Trophoblast cell (in vitro differentiated cells and primary cell): ENCODE results near the gene NCAM2.
A peak's percentile ranks its signal among the peaks of the same experiment; 100 is the strongest.

Source experiments
- DNase-seq, 2 donors: peaks; one replicate each; pipeline ENCODE4 v3.0.0-alpha.2; 2016
- H2AFZ ChIP-seq: 2 replicates; pipeline ENCODE4 v1.6.1; 2013; ENCODE audit warnings: low read length, moderate library complexity, mild to moderate bottlenecking; ENCODE audit not compliant: insufficient read depth, poor library complexity
- H2AK5ac ChIP-seq: 2 replicates; pipeline ENCODE4 v1.6.1; 2013; ENCODE audit warnings: mild to moderate bottlenecking, low read length
- H2BK120ac ChIP-seq: 2 replicates; pipeline ENCODE4 v1.6.1; 2013; ENCODE audit warnings: low read length, mild to moderate bottlenecking, moderate library complexity; ENCODE audit not compliant: insufficient read depth, poor library complexity
- H2BK12ac ChIP-seq: 2 replicates; pipeline ENCODE4 v1.6.1; 2013; ENCODE audit warnings: mild to moderate bottlenecking, low read length, moderate library complexity
- H2BK5ac ChIP-seq: 2 replicates; pipeline ENCODE4 v1.6.1; 2013; ENCODE audit warnings: low read length, low read depth, moderate library complexity, mild to moderate bottlenecking; ENCODE audit not compliant: poor library complexity
- H3K14ac ChIP-seq: 2 replicates; pipeline ENCODE4 v1.6.1; 2013; ENCODE audit warnings: mild to moderate bottlenecking, low read length
- H3K18ac ChIP-seq: 2 replicates; pipeline ENCODE4 v1.6.1; 2013; ENCODE audit warnings: mild to moderate bottlenecking, low read length
- H3K23ac ChIP-seq: 2 replicates; pipeline ENCODE4 v1.6.1; 2013; ENCODE audit warnings: low read length
- H3K27ac ChIP-seq: 2 replicates; pipeline ENCODE4 v1.5.1; 2013; ENCODE audit warnings: low read depth, mild to moderate bottlenecking, inconsistent platforms, low read length, moderate library complexity
- H3K27me3 ChIP-seq: 2 replicates; pipeline ENCODE4 v1.6.1; 2013; ENCODE audit warnings: inconsistent platforms, mild to moderate bottlenecking, low read length, moderate library complexity; ENCODE audit not compliant: insufficient read depth
- H3K36me3 ChIP-seq, 2 experiments: 1 replicate in 1 of 2; 2 replicates in 1 of 2; pipeline ENCODE4 v1.6.1; 2013; ENCODE audit warnings: low read length in 2 of 2, mild to moderate bottlenecking in 2 of 2, moderate library complexity in 1 of 2; ENCODE audit not compliant: insufficient read depth in 2 of 2, control insufficient read depth in 1 of 2
- H3K4ac ChIP-seq: 2 replicates; pipeline ENCODE4 v1.6.1; 2013; ENCODE audit warnings: low read depth, mild to moderate bottlenecking, low read length, moderate library complexity
- H3K4me1 ChIP-seq, 2 experiments: 1 replicate in 1 of 2; 2 replicates in 1 of 2; pipeline ENCODE4 v1.6.1; 2013; ENCODE audit warnings: low read length in 2 of 2, mild to moderate bottlenecking in 2 of 2, moderate library complexity in 1 of 2; ENCODE audit not compliant: insufficient read depth in 2 of 2, control insufficient read depth in 1 of 2
- H3K4me2 ChIP-seq: 2 replicates; pipeline ENCODE4 v1.6.1; 2013; ENCODE audit warnings: inconsistent platforms, mild to moderate bottlenecking, low read length, moderate library complexity
- H3K4me3 ChIP-seq: 2 replicates; pipeline ENCODE4 v1.5.1; 2013; ENCODE audit warnings: mild to moderate bottlenecking, low read depth, low read length, inconsistent platforms
- H3K79me1 ChIP-seq: one replicate; pipeline ENCODE4 v1.6.1; 2013; ENCODE audit warnings: low read length
- H3K79me2 ChIP-seq: 2 replicates; pipeline ENCODE4 v1.6.1; 2013; ENCODE audit warnings: low read length, mild to moderate bottlenecking; ENCODE audit not compliant: control insufficient read depth, insufficient read depth, poor library complexity
- H3K9ac ChIP-seq: 2 replicates; pipeline ENCODE4 v1.6.1; 2013; ENCODE audit warnings: mild to moderate bottlenecking, low read length
- H3K9me3 ChIP-seq: 2 replicates; pipeline ENCODE4 v1.6.1; 2013; ENCODE audit warnings: low read depth, mild to moderate bottlenecking, control low read depth, inconsistent platforms, low read length; ENCODE audit not compliant: insufficient read depth
- H4K12ac ChIP-seq: 2 replicates; pipeline ENCODE4 v1.6.1; 2013; ENCODE audit warnings: low read depth, mild to moderate bottlenecking, low read length, moderate library complexity
- H4K8ac ChIP-seq: 2 replicates; pipeline ENCODE4 v1.6.1; 2013; ENCODE audit warnings: low read depth, mild to moderate bottlenecking, low read length, moderate library complexity
- H4K91ac ChIP-seq: one replicate; pipeline ENCODE4 v1.6.1; 2013; ENCODE audit warnings: low read depth, mild to moderate bottlenecking, low read length, moderate library complexity
- WGBS: extraction: QIAGEN DNeasy Blood & Tissue Kit; methylation state at CpG from one replicate; pipeline ENCODE4 v1.1.7; 2013; ENCODE audit warnings: missing lambda C conversion rate; ENCODE audit not compliant: insufficient read length, insufficient coverage; ENCODE audit errors: extremely low coverage; 5-methylcytosine and 5-hydroxymethylcytosine counted together

Gene NCAM2

GRCh38 chr21:21196848-21197247 lies 198.6 kb downstream of the NCAM2 start:
- no peaks in the 10 kb centered on the region for H3K9me3 ChIP-seq
- H2BK12ac ChIP-seq = no peak overlapping the region
- no peak overlapping the region for H2AFZ ChIP-seq
- H3K18ac ChIP-seq = no peak overlapping the region
- no peak for DNase-seq
- H3K14ac ChIP-seq = no peak overlapping the region
- H2BK120ac ChIP-seq = no peak overlapping the region
- no peak overlapping the region for H2BK5ac ChIP-seq
- H3K9ac ChIP-seq = no peak overlapping the region
- H3K23ac ChIP-seq = no peak overlapping the region
- H4K91ac ChIP-seq = no peak overlapping the region
- no peak overlapping the region for H2AK5ac ChIP-seq
- no peak overlapping the region for H3K27ac ChIP-seq
- no peaks in the 10 kb centered on the region for H3K79me2 ChIP-seq
- H3K4ac ChIP-seq = no peak overlapping the region
- whole genome bisulfite sequencing = no CpG with 5 or more reads among the region's 11 CpGs
- no peaks in the 10 kb centered on the region for H3K4me1 ChIP-seq
- H3K27me3 ChIP-seq = no peaks in the 10 kb centered on the region
- H3K79me1 ChIP-seq = no peaks in the 10 kb centered on the region
- H3K4me3 ChIP-seq = no peak overlapping the region
- H4K8ac ChIP-seq = no peak overlapping the region
- no peaks in the 10 kb centered on the region for H3K36me3 ChIP-seq
- H4K12ac ChIP-seq = no peak overlapping the region
- H3K4me2 ChIP-seq = no peak overlapping the region

- no peak overlapping the region for H3K18ac ChIP-seq
- no peak overlapping the region for H3K4me2 ChIP-seq
- no peak overlapping the region for H3K4ac ChIP-seq
- H4K12ac ChIP-seq = no peak overlapping the region
- no peak overlapping the region for H2BK5ac ChIP-seq
- H3K27ac ChIP-seq = no peak overlapping the region
- H4K8ac ChIP-seq = no peak overlapping the region
- H2BK120ac ChIP-seq = no peak overlapping the region
- DNase-seq = no peak
- no peaks in the 10 kb centered on the region for H3K4me1 ChIP-seq
- H3K79me1 ChIP-seq = no peaks in the 10 kb centered on the region
- no peak overlapping the region for H3K23ac ChIP-seq
- no peak overlapping the region for H3K9ac ChIP-seq
- H3K4me3 ChIP-seq = no peak overlapping the region
- no peak overlapping the region for H2AK5ac ChIP-seq
- no peak overlapping the region for H3K14ac ChIP-seq
- no peaks in the 10 kb centered on the region for H3K79me2 ChIP-seq
- H3K36me3 ChIP-seq = no peaks in the 10 kb centered on the region
- WGBS = no CpG with 5 or more reads among the region's 7 CpGs
- no peaks in the 10 kb centered on the region for H3K9me3 ChIP-seq
- no peak overlapping the region for H2AFZ ChIP-seq
- H3K27me3 ChIP-seq = no peaks in the 10 kb centered on the region
- H2BK12ac ChIP-seq = no peak overlapping the region
- H4K91ac ChIP-seq = no peak overlapping the region
Measured at GRCh38 chr21:21199342-21200102, 201.3 kb downstream of the NCAM2 start.

- H3K4me1 ChIP-seq = no peaks in the 10 kb centered on the region
- no peaks in the 10 kb centered on the region for H3K79me2 ChIP-seq
- H3K4me2 ChIP-seq = no peak overlapping the region
- H3K9ac ChIP-seq = no peak overlapping the region
- no peak overlapping the region for H3K23ac ChIP-seq
- no peak overlapping the region for H3K4me3 ChIP-seq
- no peaks in the 10 kb centered on the region for H3K36me3 ChIP-seq
- no peak overlapping the region for H2BK12ac ChIP-seq
- H2BK5ac ChIP-seq = no peak overlapping the region
- no peak overlapping the region for H2BK120ac ChIP-seq
- H3K27ac ChIP-seq = no peak overlapping the region
- WGBS = no CpG with 5 or more reads among the region's 6 CpGs
- no peak overlapping the region for H2AFZ ChIP-seq
- DNase-seq = peak; percentile 73 to 81
- H2AK5ac ChIP-seq = no peak overlapping the region
- H4K12ac ChIP-seq = no peak overlapping the region
- H4K8ac ChIP-seq = no peak overlapping the region
- no peak overlapping the region for H4K91ac ChIP-seq
- H3K18ac ChIP-seq = no peak overlapping the region
- H3K27me3 ChIP-seq = no peaks in the 10 kb centered on the region
- H3K4ac ChIP-seq = no peak overlapping the region
- H3K9me3 ChIP-seq = no peaks in the 10 kb centered on the region
- no peak overlapping the region for H3K14ac ChIP-seq
- H3K79me1 ChIP-seq = no peaks in the 10 kb centered on the region
Measured at GRCh38 chr21:21200103-21200938, 202.1 kb downstream of the NCAM2 start.

- Histone ChIP-seq H3K14ac (no peak overlapping the region), H3K4ac (no peak overlapping the region), H2AFZ (no peak overlapping the region), H4K12ac (no peak overlapping the region), H3K79me2 (no peaks in the 10 kb centered on the region), H4K91ac (no peak overlapping the region), H4K8ac (no peak overlapping the region), H3K4me2 (no peak overlapping the region), H3K27ac (no peak overlapping the region), H3K18ac (no peak overlapping the region), H2BK5ac (no peak overlapping the region), H3K9me3 (no peaks in the 10 kb centered on the region), H3K9ac (no peak overlapping the region), H3K79me1 (no peaks in the 10 kb centered on the region), H3K27me3 (no peaks in the 10 kb centered on the region), H2BK12ac (no peak overlapping the region), H3K4me1 (no peaks in the 10 kb centered on the region), H3K23ac (no peak overlapping the region), H3K36me3 (no peaks in the 10 kb centered on the region), H2BK120ac (no peak overlapping the region), H3K4me3 (peak overlapping the region; percentile 8), H2AK5ac (no peak overlapping the region)
- no peak for DNase-seq
- WGBS = no CpG with 5 or more reads among the region's 5 CpGs
Measured at GRCh38 chr21:21200939-21201615, 202.9 kb downstream of the NCAM2 start.
